ENCODE data around the gene CABP5.
"Not testable (repeated sequence)": the region's sequence is repeated elsewhere in the genome, so short reads cannot be mapped to it uniquely, and the experiment has no call there.

The CABP5 gene

GRCh38 chr19:48043675-48044258 is at the start of gene CABP5:
TSS of gene CABP5 (minus strand) at chr19:48044079. CDS start at chr19:48043922, 157 bp downstream.
- no peak for DNase-seq

GRCh38 chr19:48091111-48091718 is 47.3 kb upstream of the CABP5 start:
- not testable (repeated sequence) for DNase-seq

- DNase-seq: peak; percentile 23
These were observed 46.5 kb upstream of the CABP5 start for GRCh38 chr19:48090281-48090802.

GRCh38 chr19:48088991-48089390 is 45.1 kb upstream of the CABP5 start:
- not testable (repeated sequence) for DNase-seq

- DNase-seq: no peak
These were observed 42.3 kb upstream of the CABP5 start for GRCh38 chr19:48085904-48086864.

GRCh38 chr19:48085076-48085475 is 41.2 kb upstream of the CABP5 start:
- DNase-seq: no peak

- DNase-seq: no peak
These were observed 37.2 kb upstream of the CABP5 start for GRCh38 chr19:48081106-48081505.

GRCh38 chr19:48070177-48070769 is 26.4 kb upstream of the CABP5 start:
- not testable (repeated sequence) for DNase-seq

GRCh38 chr19:48069435-48069834 is 25.6 kb upstream of the CABP5 start:
- no peak for DNase-seq

GRCh38 chr19:48064509-48064908 is 20.6 kb upstream of the CABP5 start:
- DNase-seq: no peak

GRCh38 chr19:48061401-48062344 is 17.8 kb upstream of the CABP5 start:
- no peak for DNase-seq

GRCh38 chr19:48060381-48060780 is 16.5 kb upstream of the CABP5 start:
- DNase-seq: no peak

- no peak for DNase-seq
These were observed 15.5 kb upstream of the CABP5 start for GRCh38 chr19:48059331-48059730.

GRCh38 chr19:48053856-48054255 is 10.0 kb upstream of the CABP5 start:
- DNase-seq: no peak

- no peak for DNase-seq
These were observed 9.2 kb upstream of the CABP5 start for GRCh38 chr19:48053076-48053475.

- no peak for DNase-seq
These were observed 7.6 kb upstream of the CABP5 start for GRCh38 chr19:48051335-48052033.

GRCh38 chr19:48044561-48044960 is 682 bp upstream of the CABP5 start:
- DNase-seq: no peak

GRCh38 chr19:48041877-48042580 is 1.9 kb downstream of the CABP5 start:
- DNase-seq: no peak

GRCh38 chr19:48036765-48037164 is 7.1 kb downstream of the CABP5 start:
- no peak for DNase-seq

- DNase-seq: no peak
These were observed 10.3 kb downstream of the CABP5 start for GRCh38 chr19:48033604-48034003.

- DNase-seq: no peak
These were observed 13.8 kb downstream of the CABP5 start for GRCh38 chr19:48030073-48030472.

All from MV-4-11 (cell line).